IPS DF 4.7 (cell line): Measurements from ENCODE around the gene SNX8.
"Not testable (repeated sequence)": the region's sequence is repeated elsewhere in the genome, so short reads cannot be mapped to it uniquely, and the experiment has no call there.

Experiments
- DNase-seq: peaks from one replicate; pipeline ENCODE4 v3.0.0-alpha.2; 2013; ENCODE audit warnings: low spot score; ENCODE audit errors: extremely low read depth

Gene SNX8, protein sequence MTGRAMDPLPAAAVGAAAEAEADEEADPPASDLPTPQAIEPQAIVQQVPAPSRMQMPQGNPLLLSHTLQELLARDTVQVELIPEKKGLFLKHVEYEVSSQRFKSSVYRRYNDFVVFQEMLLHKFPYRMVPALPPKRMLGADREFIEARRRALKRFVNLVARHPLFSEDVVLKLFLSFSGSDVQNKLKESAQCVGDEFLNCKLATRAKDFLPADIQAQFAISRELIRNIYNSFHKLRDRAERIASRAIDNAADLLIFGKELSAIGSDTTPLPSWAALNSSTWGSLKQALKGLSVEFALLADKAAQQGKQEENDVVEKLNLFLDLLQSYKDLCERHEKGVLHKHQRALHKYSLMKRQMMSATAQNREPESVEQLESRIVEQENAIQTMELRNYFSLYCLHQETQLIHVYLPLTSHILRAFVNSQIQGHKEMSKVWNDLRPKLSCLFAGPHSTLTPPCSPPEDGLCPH

GRCh38 chr7:2314209-2314955 lies at the start of gene SNX8:
TSS of gene SNX8 (minus strand) at chr7:2314441. CDS start at chr7:2314421, 20 bp downstream.
- peak; percentile 41 for DNase-seq

GRCh38 chr7:2362385-2363088 lies 48.3 kb upstream of the SNX8 start:
- no peak for DNase-seq

DNA sequence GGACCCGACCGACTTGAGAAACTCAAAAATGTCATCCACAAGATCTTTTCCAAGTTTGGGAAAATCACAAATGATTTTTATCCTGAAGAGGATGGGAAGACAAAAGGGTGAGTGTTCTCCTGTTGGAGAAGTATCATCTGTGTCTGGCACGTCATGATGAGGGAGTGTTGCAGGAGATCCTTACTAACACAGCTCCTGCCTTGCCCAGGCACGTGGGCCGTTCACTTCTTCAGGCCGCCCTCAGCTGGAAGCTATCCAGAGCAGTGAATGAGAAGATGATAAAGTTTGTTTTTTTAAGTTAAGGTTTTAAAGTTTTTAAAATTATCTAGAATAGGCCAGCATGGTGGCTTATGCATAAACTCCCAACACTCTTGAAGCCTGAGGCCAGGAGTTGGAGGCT lies 46.6 kb upstream of the SNX8 start:
- DNase-seq: no peak

DNA sequence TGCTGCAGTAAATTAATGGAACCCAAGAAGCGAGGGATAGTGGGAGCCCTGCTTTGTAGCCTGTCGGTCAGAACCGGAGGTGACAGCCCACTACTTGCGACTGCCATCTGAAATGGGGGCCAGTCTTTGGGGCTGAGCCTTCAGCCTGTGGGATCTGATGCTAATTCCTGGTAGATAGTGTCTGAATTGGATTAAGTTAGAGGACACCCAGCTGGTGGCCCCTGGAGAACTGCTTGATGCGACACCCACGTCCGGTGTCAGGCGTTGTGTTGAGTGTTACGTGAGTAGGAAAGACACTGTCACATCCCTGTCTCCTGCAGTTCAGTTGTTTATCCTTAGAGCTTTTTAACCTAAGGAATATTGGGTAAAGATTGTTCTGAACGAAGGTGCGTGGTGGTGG lies 45.4 kb upstream of the SNX8 start:
- no peak for DNase-seq

DNA sequence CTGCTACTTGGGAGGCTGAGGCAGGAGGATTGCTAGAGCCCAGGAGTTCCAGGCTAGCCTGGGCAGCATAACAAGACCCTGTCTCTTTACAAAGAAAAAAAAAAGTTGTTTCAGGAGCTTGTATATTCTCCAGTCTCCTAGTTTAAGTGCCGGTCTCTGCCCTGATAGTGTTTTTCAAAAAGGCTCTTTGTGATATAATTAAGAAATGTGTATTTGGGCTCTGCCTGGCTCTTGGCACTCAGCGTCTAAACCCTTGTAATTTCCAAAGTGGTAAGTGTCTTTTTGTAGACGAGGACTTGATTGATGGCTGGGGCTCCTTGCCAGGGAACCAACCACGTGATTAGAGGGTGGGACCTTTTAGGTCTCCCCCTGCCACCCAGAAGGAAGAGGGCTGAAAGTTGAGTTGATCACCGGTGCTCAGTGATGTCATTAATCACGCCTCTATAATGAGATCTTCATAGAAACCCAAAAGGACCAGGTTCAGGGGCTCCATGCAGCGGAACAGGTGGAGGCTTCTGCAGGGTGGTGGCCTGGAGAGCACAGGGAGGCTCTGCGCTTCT lies 44.8 kb upstream of the SNX8 start:
- no peak for DNase-seq

DNA sequence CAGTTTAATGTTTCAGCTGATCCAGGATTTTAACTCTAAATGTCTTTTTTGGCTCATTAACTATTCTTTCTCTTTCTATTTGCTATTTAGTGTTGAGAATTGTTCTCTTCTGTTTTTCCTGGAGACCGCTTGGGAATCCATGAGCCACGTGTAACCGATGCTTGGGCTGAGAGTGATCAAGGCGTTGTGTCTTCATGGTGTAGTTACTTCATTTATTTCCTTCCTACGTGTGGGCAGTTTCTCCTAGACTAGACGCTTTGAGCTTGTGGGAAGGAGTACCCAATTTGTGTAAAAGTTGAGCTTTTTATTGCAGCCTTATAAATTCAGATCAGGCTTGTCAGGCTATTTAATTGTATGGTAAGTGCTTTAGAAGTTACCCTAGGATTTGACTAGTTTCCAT lies 43.3 kb upstream of the SNX8 start:
- DNase-seq: no peak

- no peak for DNase-seq
Measured at GRCh38 chr7:2357165-2357564, 42.9 kb upstream of the SNX8 start.

- no peak for DNase-seq
Measured at GRCh38 chr7:2355705-2356008, 41.4 kb upstream of the SNX8 start.

- DNase-seq: no peak
Measured at GRCh38 chr7:2354939-2355704, 40.9 kb upstream of the SNX8 start.

GRCh38 chr7:2354186-2354938 lies 40.1 kb upstream of the SNX8 start, which contains the start of gene EIF3B:
TSS of gene EIF3B (plus strand) at chr7:2354827. CDS start at chr7:2354922, 95 bp downstream.
- DNase-seq: peak; percentile 41

- peak; percentile 38 for DNase-seq
Measured at GRCh38 chr7:2353936-2354185, 39.6 kb upstream of the SNX8 start.

- no peak for DNase-seq
Measured at GRCh38 chr7:2353113-2353935, 39.1 kb upstream of the SNX8 start.

GRCh38 chr7:2350861-2351260 lies 36.6 kb upstream of the SNX8 start:
- no peak for DNase-seq

GRCh38 chr7:2350055-2350454 lies 35.8 kb upstream of the SNX8 start:
- no peak for DNase-seq

GRCh38 chr7:2347351-2348063 lies 33.3 kb upstream of the SNX8 start:
- not testable (repeated sequence) for DNase-seq

GRCh38 chr7:2336626-2337299 lies 22.5 kb upstream of the SNX8 start:
- DNase-seq: no peak

GRCh38 chr7:2332606-2333231 lies 18.5 kb upstream of the SNX8 start:
- not testable (repeated sequence) for DNase-seq

DNA sequence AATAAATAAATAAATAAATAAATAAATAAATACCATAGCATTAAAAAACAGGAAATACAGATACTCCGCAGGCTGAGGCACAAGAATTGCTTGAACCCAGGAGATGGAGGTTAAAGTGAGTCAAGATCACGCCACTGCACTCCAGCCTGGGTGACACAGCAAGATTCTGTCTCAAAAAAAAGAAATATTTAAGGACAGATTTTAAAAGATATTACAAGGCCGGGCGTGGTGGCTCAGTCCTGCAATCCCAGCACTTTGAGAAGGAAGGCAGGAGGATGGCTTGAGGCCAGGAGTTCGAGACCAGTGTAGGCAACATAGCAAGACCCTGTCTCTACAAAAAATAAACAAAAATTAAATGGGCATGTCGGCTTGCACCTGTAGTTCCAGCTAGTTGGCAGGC lies 17.5 kb upstream of the SNX8 start:
- DNase-seq: no peak
